Activated T-cell treated with anti-CD3 and anti-CD28 coated beads, Interleukin-2, amount 50 U/mL, for 48 hours (primary cell): ENCODE results near the gene MRGPRD.

ENCODE experiments used
- DNase-seq, 2 experiments: peaks; one replicate each; pipeline ENCODE4 v3.0.0-alpha.2; 2020

The MRGPRD gene

DNA sequence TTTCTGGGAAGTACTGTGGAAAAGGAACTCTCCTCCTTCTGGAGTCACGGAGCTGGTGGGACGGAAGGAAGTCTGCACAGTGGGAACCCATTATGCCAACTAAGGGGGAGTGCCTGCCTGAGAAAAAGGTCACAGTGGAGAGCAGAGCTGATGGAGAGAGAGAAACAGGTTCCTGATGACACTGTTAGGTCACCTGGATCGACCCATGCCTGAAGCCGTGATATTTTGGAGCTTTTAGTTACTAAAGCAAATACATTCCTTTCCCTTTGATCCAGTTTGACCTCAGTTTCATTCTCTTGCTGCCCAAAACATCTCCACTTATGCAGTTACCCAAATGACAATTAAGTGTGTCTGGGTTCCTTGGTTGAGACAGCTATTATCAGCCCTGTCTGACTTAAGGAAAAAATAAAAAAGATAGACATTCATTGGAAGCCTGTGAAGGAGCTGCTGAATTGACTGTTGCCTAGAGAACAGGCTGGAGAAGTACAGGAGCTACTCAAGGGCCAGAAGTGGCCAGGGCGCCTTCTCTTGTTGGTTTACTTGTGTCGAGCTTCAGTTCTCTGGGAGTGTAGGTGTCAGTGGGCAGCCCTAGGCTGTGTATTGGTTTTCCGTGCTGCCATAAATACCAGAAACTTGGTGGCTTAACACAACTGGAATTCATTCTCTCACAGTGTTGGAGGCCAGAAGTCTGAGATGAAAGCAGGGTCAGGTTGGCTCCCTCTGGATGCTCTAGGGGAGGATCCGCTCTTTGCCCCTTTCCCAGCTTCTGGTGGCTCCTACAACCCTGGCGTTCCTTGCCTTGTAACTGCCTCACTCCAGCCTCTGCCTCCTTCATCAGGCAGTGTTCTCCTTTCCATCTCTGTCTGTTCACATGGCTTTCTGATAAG lies 13.6 kb downstream of the MRGPRD start:
- DNase-seq = no peak

DNA sequence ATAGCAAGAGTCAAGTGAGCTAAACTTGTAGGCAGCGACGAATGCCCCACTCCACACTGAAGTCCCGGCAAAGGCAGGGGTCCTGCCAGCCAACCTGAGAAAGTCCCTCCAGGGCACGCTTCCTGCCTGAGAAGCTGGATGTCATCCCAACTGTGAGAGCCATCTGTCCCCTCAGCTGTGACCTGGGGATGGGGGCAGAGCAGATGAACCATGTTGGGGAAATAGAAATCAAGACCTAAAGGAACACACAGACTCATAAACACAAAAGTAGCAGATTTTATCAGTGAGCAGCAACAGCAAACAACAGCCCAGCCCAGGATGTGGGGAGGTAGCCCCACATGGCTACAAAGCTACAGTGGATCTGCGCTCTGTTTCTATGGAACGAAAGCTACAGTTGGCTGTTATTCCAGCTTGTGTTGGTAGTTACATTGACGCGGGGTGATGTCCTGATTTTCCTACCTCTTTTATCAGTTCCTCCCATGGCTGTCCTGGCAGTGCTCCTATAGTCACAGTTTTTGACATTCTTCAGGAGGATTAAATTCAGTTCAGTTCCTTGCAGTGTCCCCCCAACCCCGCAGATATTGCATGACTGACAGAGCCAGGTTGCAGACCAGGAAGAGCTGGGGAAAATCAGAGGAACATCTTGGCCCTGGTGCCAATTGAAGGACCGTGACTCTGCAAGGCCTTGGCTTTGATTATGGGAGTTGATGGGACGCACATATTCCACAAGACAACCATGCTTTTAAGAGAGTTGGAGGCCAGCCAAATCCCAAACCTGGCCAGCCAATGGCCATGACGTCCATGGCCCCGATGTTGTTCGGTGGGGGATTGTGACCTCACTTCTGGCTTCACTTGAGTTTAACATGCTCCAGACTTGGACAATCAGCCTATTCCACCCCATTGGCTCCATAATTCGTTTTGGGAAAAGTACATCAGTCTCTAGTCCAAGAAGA lies 14.6 kb downstream of the MRGPRD start:
- DNase-seq = peak in 1 of 2 experiments; percentile 4

DNA sequence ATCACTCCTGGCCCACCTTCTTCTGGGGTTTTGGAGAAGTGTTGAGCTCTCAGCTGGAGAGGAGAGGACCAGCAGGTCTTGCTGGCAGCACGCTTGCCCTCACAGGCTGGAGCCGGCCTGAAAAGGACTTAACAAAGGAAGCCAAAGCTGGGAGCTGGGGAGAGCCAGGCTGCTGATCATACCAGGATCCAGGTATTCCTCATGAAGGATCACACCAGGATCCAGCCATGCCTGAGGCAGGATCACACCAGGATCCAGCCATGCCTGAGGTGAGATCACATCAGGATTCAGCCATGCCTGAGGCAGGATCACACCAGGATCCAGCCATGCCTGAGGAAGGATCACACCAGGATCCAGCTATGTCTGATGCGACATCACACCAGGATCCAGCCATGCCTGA lies 17.0 kb downstream of the MRGPRD start:
- DNase-seq = no peak

DNA sequence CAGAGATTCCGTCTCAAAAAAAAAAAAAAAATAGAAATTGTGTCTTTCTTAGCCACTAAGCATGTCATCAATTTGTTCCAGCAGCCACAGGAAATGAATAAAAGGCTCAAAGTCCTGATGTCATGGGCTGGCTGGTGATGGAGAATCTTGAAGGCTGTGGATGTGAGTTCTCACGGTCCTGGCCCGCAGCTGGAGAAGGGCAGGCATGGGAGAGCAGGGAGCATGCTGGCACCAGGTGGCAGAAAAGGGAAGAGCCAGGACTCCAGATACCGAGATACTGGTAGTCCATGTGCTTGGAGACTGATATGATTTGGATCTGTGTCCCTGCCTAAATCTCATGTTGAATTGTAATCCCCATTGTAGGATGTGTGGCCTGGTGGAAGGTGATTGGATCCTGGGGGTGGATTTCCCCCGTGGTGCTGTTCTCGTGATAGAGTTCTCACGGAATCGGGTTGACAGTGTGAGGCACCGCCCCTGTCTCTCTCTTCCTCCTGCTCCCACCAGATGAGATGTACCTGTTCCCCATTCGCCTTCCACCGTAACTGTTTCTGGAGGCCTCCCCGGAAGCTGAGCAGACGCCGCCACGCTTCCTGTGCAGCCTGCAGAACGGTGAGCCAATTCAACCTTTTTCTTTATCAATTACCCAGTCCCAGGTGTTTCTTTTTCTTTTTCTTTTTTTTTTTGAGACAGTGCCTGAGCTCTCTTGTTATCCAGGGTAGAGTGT lies 18.1 kb downstream of the MRGPRD start:
- no peak for DNase-seq

DNA sequence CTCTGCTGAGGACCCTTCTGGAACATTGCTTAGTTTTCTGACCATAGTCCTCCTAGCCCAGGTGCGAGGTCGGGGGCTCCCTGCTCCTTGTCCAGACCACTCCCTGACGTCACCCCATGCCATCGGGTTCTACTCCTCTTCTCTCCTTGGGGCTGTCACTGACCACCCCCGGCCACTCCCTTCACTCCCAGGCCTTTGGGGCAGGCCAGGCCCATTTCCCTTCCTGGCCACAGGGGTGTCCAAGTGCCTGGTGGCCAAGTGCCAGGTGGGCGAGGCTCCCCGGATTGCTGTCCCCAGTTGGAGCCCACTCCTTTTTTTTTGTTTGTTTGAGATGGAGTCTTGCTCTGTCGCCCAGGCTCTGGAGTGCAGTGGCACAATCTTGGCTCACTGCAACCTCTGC lies 19.5 kb downstream of the MRGPRD start:
- DNase-seq = no peak

DNA sequence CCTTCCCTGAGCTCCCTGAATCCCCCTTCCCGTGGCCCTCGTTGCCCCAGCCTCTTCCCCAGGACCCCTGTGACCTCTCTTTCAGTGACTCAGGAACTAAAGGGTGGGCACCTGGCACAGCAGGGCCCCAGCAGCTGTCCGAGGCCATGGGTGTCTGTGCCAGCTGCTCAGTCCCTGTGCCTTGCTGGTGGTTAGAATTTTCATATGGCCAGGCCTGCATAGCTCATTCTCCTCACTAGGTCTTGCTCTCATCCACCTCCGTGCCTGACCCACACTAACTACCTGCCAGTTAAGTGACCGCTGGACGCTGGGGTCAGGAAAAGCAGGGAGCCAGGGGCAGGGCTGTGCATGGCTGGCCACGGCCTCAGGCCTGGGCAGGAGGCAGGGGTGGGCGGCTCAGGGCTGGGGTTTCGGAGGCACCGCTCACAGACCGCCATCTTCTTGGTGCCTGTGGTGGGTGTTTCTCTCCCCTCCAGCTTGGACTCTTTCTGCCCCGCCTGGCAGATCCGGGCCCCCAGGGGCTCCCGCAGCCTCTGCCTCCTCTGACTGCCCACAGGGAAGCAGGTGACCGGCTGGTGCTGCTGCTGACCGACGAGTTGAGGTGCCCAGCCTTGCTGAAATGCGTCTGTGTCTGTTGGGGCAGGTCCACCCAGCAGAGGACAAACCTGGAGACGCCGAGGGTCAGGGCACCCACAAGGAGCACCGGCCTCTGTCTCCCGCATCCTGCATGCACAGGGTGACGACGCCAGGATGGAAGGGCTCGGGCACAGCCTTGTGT lies 20.3 kb downstream of the MRGPRD start:
- DNase-seq = no peak

DNA sequence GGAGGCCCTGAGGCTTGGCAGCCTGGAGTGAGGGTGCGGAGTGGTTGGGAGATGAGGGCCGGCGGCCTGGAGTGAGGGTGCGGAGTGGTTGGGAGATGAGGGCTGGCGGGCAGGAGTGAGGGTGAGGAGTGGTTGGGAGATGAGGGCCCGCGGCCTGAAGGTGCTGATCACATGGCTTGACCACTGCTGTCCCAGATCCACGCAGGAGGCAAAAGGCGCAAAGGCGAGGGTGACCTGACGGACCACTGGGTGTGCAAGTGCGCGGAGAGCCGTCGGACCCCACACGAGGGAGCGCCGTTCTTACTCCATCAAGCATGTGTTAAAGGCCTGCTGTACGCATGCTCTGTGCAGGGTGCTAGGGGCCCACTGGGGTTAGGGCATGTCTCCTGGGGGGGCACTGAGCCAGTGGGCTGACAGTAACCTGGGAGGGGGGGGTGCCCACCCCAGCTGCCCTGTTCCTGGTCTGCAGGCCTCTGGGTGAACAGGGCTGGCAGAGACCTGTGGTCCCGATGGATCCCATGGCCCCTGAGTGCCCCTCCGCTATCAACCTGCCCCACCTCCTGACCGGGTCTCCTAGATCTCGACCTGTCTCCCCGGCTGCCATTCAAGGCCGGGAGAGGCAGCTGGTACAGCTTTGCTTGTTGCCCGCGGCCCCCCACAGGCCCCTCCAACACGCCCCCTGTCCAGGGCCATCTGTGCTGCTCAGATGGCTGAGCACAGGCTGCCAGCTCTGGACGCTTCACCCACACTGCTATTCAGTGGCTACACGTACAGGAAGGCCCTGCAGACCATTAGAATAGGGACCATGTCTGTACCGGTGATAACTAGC lies 21.1 kb downstream of the MRGPRD start:
- DNase-seq = no peak

DNA sequence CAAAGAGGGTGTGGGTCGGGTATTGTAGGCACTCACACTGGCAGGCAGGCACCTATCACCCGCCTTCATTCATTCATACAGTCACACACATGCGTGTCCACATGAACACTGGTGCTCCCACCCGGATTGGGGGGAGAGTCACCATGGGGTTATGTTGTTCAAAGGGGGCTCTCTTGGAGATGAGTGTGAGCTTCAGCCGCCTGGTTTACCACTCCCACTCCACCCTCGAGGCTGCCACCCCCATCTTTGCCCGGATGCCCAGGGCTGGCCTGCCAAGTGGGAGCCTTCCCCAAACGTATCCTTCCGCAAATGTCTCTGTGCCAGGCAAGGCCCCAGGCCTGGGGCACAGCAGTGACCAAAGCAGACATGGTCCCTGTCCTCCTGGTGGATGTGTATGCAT lies 22.6 kb downstream of the MRGPRD start:
- no peak for DNase-seq

DNA sequence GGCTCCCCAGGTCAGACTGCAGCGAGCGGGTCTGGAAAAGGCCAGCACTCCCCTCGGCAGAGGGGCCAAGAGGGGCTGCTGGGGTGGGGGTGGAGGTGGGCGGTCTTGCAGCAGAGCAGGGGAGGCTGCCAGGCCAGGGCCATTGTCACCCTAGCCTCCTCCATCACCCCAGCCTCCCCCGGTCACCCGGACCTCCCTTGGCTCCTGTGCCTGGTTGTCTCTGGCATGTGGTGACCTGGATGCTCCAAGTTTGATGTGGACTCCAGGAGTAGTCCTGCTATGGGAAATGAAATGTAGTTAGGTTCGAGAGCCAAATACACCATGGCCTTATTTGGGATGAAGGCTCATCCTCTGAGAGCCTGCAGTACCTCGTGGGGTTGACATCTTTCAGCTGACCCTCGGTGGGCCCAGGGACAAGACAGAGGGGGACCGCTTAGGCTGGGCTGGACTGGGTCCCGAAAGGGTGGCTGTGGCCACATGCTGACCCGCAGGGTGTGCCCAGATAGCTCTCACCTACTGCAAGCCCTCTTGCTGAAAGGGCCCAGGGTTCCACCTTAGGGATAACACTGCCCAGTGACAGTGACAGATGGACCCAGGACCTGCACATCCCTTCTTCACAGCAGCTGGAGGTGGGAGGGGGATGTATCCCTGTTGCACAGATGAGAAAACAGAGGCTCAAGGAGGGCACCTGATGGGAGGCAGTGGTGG lies 24.1 kb downstream of the MRGPRD start:
- no peak for DNase-seq

DNA sequence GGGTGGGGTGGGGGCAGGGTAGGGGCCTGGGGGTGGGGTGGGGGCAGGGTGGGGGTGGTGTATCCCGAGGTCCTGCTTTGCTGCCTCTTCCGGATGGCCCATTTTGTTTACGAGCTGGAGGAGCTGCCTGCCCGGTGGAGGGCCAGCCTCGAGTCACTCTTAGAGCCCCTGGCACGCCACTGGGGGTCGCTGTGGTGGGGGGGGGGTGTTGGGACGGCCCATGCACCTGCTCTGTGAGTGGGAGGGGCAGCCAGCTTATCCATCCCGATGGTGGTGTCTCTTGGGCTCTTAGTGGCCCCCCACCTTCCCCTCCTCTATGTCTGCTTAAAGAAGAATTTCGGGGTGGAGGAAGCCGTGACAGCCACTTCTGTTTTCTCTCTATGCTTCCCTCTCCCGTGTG lies 24.6 kb downstream of the MRGPRD start:
- peak in 1 of 2 experiments; percentile 36 for DNase-seq

DNA sequence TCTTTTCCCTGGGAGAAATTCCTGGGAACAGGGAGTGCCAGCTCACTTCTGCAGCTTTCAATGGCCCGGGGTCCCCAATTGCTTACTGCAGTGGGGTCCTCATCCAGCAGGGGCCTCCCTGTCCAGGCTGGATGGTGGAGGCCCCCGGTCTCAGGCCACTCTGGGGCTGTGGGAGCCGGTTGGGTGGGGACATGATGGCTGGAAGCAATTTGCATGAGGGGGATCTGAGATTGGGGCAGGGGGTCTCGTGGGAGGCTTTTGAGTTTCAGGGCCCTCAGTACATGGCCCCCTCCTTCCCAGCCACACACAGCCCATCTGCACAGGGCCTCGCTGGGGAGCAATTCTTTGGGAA lies 25.2 kb downstream of the MRGPRD start:
- no peak for DNase-seq

DNA sequence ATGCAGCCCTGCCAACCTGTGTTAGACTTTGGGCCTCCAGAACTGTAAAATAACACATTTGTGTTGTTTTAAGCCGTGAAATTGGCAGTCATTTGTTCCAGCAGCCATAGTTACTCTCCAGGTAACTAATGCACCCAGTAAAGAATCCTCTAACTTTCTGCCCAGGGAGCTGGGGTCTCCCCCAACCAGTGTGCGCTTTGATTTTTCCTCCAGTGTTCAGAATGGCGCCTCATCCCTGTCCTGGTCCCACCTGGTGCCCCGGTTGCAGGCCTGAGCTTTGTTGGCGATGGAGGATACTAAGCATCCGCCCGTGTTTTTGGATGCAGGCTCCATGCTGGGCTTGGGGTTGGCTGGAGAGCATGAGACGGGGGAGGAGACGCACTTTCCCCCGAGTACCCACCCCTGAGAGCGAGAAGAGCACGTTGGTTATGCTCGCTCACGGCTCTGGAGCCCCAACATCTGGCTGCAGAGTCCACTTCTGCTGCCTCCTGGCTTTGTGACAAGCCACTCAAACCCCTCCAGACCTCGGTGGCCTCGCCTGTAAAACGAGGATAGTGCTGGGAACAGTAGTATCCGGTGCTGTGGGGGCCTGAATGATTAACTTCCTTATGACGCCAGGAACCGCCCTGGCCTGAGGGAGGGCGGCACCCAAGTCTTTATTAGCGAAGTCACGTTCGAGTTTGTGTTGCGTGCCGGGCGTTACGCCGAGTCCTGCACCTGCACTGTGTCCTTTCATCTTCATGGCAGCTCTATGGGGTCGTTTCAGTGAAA lies 25.8 kb downstream of the MRGPRD start:
- no peak for DNase-seq

DNA sequence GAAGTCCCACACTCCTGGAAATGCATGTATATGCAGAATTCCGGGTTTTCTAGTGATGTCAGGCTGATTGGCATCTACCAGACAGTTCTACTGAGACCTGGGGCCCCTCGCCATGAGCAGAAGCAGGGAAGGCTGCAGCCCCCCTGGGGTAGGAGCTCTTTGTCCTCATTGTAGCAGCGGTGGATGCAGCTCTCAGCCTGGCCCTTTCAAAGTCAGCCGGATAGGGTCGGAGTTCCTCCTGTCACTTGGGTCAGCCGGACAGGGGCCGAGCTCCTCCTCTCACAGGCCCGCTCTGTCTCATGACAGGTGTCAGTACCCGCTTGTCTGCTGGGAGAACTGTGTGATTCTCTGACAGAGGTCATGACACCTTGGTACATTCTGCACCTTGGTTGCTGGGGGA lies 30.0 kb downstream of the MRGPRD start:
- DNase-seq = no peak

DNA sequence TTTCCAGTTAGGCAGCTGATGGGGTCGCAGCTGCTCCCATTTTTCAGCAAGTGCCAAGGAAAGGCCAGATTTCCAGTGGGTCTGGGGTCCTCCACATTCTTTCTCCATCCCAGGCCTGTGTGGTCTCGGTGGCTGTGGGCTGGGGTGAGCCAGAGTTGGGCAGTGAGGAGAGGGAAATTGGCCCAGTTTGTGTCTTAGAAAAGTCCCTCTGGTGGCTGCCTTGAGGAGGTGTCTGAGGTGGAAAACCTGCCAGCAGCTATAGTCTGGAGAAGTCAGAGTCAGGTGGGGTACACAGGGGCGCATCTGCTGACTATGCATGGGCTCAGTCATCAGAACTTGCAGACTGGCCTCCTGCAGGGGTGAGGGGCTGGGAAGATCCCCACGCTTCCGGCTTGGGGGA lies 30.5 kb downstream of the MRGPRD start:
- no peak for DNase-seq

DNA sequence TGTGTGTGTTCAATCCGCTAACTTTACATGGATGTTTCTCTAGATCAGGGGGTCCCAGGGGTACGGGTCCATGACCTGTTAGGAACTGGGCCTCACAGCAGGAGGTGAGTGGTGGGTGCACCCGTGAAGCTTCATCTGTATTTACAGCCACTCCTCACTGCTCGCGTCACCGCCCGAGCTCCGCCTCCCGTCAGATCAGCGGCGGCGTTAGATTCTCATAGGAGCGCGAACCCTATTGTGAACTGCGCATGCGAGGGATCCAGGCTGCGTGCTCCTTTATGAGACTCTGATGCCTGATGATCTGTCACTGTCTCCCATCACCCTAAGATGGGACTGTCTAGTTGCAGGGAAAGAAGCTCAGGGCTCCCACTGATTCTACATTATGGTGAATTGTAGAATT lies 31.9 kb downstream of the MRGPRD start:
- no peak for DNase-seq

DNA sequence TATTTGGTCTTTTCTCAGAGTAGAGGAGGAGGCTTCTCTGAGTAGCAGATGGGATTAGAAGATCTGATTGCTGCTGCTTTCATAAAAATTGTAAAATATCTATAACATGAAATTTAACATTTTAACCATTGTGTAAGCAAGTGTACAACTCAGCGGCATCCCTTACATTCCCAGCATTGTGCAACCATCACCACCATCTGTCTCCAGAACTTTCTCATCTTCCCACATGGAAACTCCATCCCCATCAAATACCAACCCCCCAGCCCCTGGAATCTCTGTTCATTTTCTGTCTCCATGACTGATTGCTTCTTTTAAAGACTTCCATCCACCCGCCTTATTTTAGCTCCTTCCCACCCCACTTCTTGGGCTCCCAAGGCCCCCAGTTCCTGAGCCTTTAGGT lies 32.3 kb downstream of the MRGPRD start:
- no peak for DNase-seq

DNA sequence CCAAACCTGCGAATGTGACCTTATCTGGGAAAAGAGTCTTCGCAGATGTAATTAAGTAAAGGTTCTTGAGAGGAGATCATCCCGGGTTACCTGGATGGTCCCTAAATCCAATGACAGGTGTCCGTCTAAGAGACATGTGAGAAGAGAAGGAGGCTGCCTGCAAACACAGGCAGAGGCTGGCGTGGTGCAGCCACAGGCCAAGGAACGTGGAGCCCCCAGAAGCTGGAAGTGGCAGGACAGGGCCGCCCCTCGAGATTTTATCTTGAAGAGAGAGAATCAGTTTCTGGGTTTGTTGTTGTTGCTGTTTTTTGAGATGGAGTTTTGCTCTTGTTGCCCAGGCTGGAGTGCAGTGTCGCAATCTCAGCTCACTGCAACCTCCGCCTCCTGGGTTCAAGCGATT lies 33.6 kb downstream of the MRGPRD start:
- no peak for DNase-seq

DNA sequence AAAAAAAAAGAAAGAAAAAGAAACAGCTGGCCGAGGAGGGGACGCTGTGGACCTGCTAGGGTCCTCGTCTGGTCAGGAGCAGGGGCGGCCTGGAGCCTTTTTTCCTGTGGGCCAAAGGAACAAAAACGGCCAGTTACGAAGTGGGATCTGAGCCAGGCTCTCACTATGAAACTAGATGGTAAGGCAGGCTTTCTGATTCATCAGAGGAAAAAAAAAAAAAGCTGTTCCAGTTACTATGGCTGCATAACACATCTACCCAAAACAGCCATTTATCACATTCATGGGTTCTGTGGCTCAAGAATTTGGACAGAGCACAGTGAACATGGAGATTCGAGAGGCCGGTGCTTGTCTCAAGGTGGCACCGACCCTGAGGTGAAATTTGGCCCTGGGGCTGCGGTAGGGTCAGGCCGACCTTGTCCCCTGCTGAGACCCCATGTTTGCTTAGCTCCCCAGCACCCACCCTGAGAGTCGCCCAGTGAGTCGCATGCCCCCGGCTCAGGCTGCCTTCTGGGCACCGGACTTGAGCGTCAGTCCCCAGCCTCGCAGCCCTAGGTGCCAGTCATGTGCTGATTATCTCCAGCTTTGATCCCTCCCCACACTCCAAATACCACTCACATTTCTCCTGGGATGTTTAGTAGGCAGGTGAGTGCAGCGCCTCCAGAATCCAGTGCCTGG lies 34.2 kb downstream of the MRGPRD start:
- no peak for DNase-seq

DNA sequence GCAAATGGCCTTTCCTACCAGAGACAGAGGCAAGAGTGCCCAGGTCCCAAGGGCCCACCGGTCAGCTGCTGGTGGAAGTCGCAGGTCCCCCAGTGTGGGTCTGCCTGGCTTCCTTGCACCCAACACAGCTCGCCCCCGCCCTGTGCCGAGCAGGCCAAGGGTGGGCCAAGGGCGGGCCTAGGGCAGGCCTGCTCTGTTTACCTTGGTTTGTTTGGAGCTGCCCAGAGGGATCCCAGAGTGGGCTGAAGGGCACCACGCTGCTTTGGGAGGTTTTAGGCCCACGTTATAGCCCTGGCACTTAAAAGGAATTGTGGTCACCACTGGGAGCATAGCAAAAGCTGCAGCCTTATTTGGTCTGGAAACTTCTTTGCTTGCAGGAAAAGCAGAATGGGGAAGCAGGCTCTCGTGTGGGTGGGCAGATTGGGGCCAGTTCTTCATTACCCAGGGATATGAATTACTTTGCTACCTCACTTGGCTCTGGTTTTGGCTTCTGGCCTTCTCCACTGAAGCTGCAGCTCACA lies 38.0 kb downstream of the MRGPRD start:
- DNase-seq = no peak
